ENCODE results near the gene HTR3D. TPM values are rescaled to one million over a fixed set of nuclear protein-coding genes. Genes with fewer than 3 reads are reported as not detected.

HTR3D gene
- total RNA-seq, 2 donors from 2014 or later, result not detected

GRCh38 chr3:184082034-184082433 lies 50.5 kb downstream of the HTR3D start:
- Histone ChIP-seq H3K4me1 (no peaks in the 10 kb centered on the region), H3K27ac (no peak overlapping the region), H3K9ac (ENCODE audit: low read depth in 2 of 2, low read length in 2 of 2) (no peak overlapping the region), H3K27me3 (no peaks in the 10 kb centered on the region), H3K36me3 (no peaks in the 10 kb centered on the region), H3K4me3 (no peak overlapping the region), H3K9me3 (no peaks in the 10 kb centered on the region)
- intact Hi-C loops (cut with DNase I), result no loop called here
- no peak for TF ChIP-seq CTCF (IDR thresholded peaks at IDR 0.05)
- DNase-seq, result no peak

GRCh38 chr3:184082465-184082864 lies 50.9 kb downstream of the HTR3D start:
- Histone ChIP-seq H3K27ac (no peak overlapping the region), H3K9ac (ENCODE audit: low read depth in 2 of 2, low read length in 2 of 2) (no peak overlapping the region), H3K27me3 (no peaks in the 10 kb centered on the region), H3K36me3 (no peaks in the 10 kb centered on the region), H3K4me1 (no peaks in the 10 kb centered on the region), H3K9me3 (no peaks in the 10 kb centered on the region), H3K4me3 (no peak overlapping the region)
- TF ChIP-seq CTCF (IDR thresholded peaks at IDR 0.05), result no peak
- DNase-seq, result no peak
- intact Hi-C loops (cut with DNase I), result no loop called here

GRCh38 chr3:184085389-184085852 lies 53.9 kb downstream of the HTR3D start:
- Histone ChIP-seq H3K4me3 (no peak overlapping the region), H3K9ac (ENCODE audit: low read depth in 2 of 2, low read length in 2 of 2) (no peak overlapping the region), H3K9me3 (no peaks in the 10 kb centered on the region), H3K27me3 (no peaks in the 10 kb centered on the region), H3K27ac (no peak overlapping the region), H3K4me1 (no peaks in the 10 kb centered on the region), H3K36me3 (no peaks in the 10 kb centered on the region)
- intact Hi-C loops (cut with DNase I), result no loop called here
- DNase-seq, result no peak
- TF ChIP-seq CTCF (IDR thresholded peaks at IDR 0.05), result no peak

Other genes starting within 250 kb of the HTR3D start
- gene MAP6D1, start 206.2 kb upstream of the HTR3D start, total RNA-seq, result under 1 TPM in 1 of 2 donors, not detected in 1; 0.98 TPM
- 10 to 100 TPM; 64.8 to 67.9 TPM for gene PARL, start 146.9 kb upstream of the HTR3D start, total RNA-seq
- 10 to 100 TPM; 15.1 to 16.6 TPM for gene ABCC5, start 13.9 kb upstream of the HTR3D start, total RNA-seq
- gene HTR3C, start 21.3 kb downstream of the HTR3D start, total RNA-seq, result not detected
- gene HTR3E, start 65.3 kb downstream of the HTR3D start, total RNA-seq, result under 1 TPM; 0.13 to 0.52 TPM
- gene EIF2B5, start 103.6 kb downstream of the HTR3D start, total RNA-seq, result 10 to 100 TPM; 36.0 to 58.3 TPM
- gene DVL3, start 123.6 kb downstream of the HTR3D start, total RNA-seq, result 10 to 100 TPM; 60.8 to 64.6 TPM
- gene AP2M1, start 143.1 kb downstream of the HTR3D start, total RNA-seq, result 100 to 1,000 TPM; 206 to 255 TPM
- gene ABCF3, start 154.5 kb downstream of the HTR3D start, total RNA-seq, result 10 to 100 TPM; 54.6 to 82.4 TPM
- 1 to 10 TPM; 2.1 to 2.3 TPM for gene VWA5B2, start 197.8 kb downstream of the HTR3D start, total RNA-seq
- gene ALG3, start 217.2 kb downstream of the HTR3D start, total RNA-seq, result 10 to 100 TPM; 25.1 to 78.9 TPM
- gene EEF1AKMT4, start 217.9 kb downstream of the HTR3D start, total RNA-seq, result 10 to 100 TPM in 1 of 2 donors, 1 to 10 TPM in 1; 4.1 to 11.7 TPM
- gene CAMK2N2, start 229.8 kb downstream of the HTR3D start, total RNA-seq, result under 1 TPM in 1 of 2 donors, not detected in 1; 0.19 TPM
- under 1 TPM in 1 of 2 donors, not detected in 1; 0.37 TPM for gene ECE2, start 244.3 kb downstream of the HTR3D start, total RNA-seq

Data from colonic mucosa (tissue), 4 donors.